NCI-H2196 (cell line): Measurements from ENCODE around the gene SPTLC2.
"Not testable (repeated sequence)": the region's sequence is repeated elsewhere in the genome, so short reads cannot be mapped to it uniquely, and the experiment has no call there.

Experiments used
- DNase-seq: peaks from one replicate; lab custom pipeline; 2025; ENCODE audit not compliant: unreplicated experiment; lab: John Stamatoyannopoulos, UW

The SPTLC2 gene

GRCh38 chr14:77554816-77555599, 61.4 kb downstream of the SPTLC2 start:
- DNase-seq, result no peak

- no peak for DNase-seq
Measured at GRCh38 chr14:77554207-77554606, 62.2 kb downstream of the SPTLC2 start.

GRCh38 chr14:77549451-77549850, 67.0 kb downstream of the SPTLC2 start:
- DNase-seq, result no peak

- no peak for DNase-seq
Measured at GRCh38 chr14:77547512-77548180, 68.8 kb downstream of the SPTLC2 start.

- DNase-seq, result not testable (repeated sequence)
Measured at GRCh38 chr14:77545171-77545570, 71.3 kb downstream of the SPTLC2 start.

GRCh38 chr14:77544571-77544970, 71.9 kb downstream of the SPTLC2 start:
- no peak for DNase-seq

- no peak for DNase-seq
Measured at GRCh38 chr14:77543637-77544334, 72.7 kb downstream of the SPTLC2 start.

GRCh38 chr14:77543240-77543551, 73.2 kb downstream of the SPTLC2 start:
- no peak for DNase-seq

- no peak for DNase-seq
Measured at GRCh38 chr14:77542421-77543239, 73.8 kb downstream of the SPTLC2 start.

- no peak for DNase-seq
Measured at GRCh38 chr14:77541905-77542304, 74.5 kb downstream of the SPTLC2 start.

- not testable (repeated sequence) for DNase-seq
Measured at GRCh38 chr14:77536951-77537350, 79.5 kb downstream of the SPTLC2 start.

- DNase-seq, result no peak
Measured at GRCh38 chr14:77531071-77531470, 85.4 kb downstream of the SPTLC2 start.

- no peak for DNase-seq
Measured at GRCh38 chr14:77529963-77530362, 86.5 kb downstream of the SPTLC2 start.

GRCh38 chr14:77529213-77529612, 87.2 kb downstream of the SPTLC2 start:
- no peak for DNase-seq

- not testable (repeated sequence) for DNase-seq
Measured at GRCh38 chr14:77528701-77529100, 87.7 kb downstream of the SPTLC2 start.

GRCh38 chr14:77526266-77526665, 90.2 kb downstream of the SPTLC2 start:
- no peak for DNase-seq

- no peak for DNase-seq
Measured at GRCh38 chr14:77524536-77524935, 91.9 kb downstream of the SPTLC2 start.

- no peak for DNase-seq
Measured at GRCh38 chr14:77523109-77523508, 93.3 kb downstream of the SPTLC2 start.

GRCh38 chr14:77520555-77520954, 95.9 kb downstream of the SPTLC2 start:
- DNase-seq, result no peak

GRCh38 chr14:77516126-77516525, 100.3 kb downstream of the SPTLC2 start:
- DNase-seq, result no peak

- DNase-seq, result no peak
Measured at GRCh38 chr14:77511486-77512162, 104.8 kb downstream of the SPTLC2 start.
